SJCRH30 (cell line): ENCODE results near the gene KIAA0232. TPM values are rescaled to one million over a fixed set of nuclear protein-coding genes. Genes with fewer than 3 reads are reported as not detected.
"Not testable (repeated sequence)": the region's sequence is repeated elsewhere in the genome, so short reads cannot be mapped to it uniquely, and the experiment has no call there.

Experiments used
- DNase-seq, 2 experiments: peaks; one replicate each; pipeline ENCODE4 v3.0.0-alpha.2; 2015 to 2020
- H3K27ac ChIP-seq: fragments of 250-450 bp; sonication (Bioruptor Pico); 2 replicates; pipeline ENCODE4 v1.5.1; 2020; ENCODE audit warnings: mild to moderate bottlenecking, moderate library complexity
- H3K27me3 ChIP-seq: fragments of 250-450 bp; sonication (Bioruptor Pico); 2 replicates; pipeline ENCODE4 v1.5.1; 2020; ENCODE audit warnings: mild to moderate bottlenecking, moderate library complexity
- H3K36me3 ChIP-seq: fragments of 250-450 bp; sonication (Bioruptor Pico); 2 replicates; pipeline ENCODE4 v1.5.1; 2020; ENCODE audit warnings: mild to moderate bottlenecking, moderate library complexity
- H3K4me1 ChIP-seq: fragments of 250-450 bp; sonication (Bioruptor Pico); 2 replicates; pipeline ENCODE4 v1.5.1; 2020; ENCODE audit warnings: mild to moderate bottlenecking, moderate library complexity
- H3K4me3 ChIP-seq: fragments of 250-450 bp; sonication (Bioruptor Pico); 2 replicates; pipeline ENCODE4 v1.5.1; 2020; ENCODE audit warnings: mild to moderate bottlenecking, moderate library complexity
- H3K9me3 ChIP-seq: fragments of 250-450 bp; sonication (Bioruptor Pico); replicated peaks from 2 replicates; pipeline ENCODE4 v1.5.1; 2020; ENCODE audit warnings: mild to moderate bottlenecking, moderate library complexity
- total RNA-seq: library from RNA; depleted of rRNA; stranded (reverse); fragments of >200 nt; shearing (Covaris generic); gene quantifications from 2 replicates; pipeline ENCODE4 v1.2.3, GENCODE V29; 2014

Gene KIAA0232
- total RNA-seq, 1 experiment from 2014 or later = 28.7 TPM

DNA sequence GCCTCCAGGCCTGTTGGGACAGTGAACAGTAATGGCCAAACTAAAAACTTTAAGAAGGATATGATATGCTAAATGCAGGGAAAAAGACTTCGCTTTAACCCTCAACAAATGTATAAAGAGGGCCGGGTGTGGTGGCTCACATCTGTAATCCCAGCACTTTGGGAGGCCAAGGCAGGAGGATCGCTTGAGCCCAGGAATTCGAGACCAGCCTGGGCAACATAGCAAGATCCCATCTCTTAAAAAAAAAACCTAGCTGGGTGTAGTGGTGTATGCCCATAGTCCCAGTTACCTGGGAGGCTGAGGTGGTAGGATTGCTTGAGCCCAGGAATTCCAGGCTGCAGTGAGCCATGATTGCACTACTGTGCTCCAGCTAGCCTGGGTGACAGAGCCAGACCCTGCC is 14.8 kb downstream of the KIAA0232 start:
- not testable (repeated sequence) for H3K4me3 ChIP-seq, H3K27ac ChIP-seq, H3K27me3 ChIP-seq, DNase-seq, H3K9me3 ChIP-seq, H3K4me1 ChIP-seq
- peaks cover 12% of the 10 kb centered on the region; the same call in 1 of the 2 replicates for H3K36me3 ChIP-seq

DNA sequence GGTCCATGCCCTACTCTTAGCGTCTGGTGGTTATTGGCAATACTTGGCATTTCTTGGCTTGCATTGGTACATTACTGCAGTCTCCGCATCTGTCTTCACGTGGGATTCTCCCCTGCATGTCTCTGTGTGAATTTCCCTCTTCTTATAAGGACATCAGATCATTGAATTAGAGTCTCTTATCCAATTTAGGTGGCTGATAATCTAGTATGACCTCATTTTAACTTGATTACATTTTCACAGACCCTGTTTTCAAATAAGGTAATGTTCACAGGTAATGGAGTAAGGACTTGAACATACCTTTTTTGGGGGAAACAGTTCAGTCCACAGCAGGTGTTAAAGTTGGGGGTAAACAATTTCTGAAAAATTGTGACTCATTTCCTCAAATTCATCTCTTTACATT is 16.6 kb downstream of the KIAA0232 start:
- Histone ChIP-seq H3K4me1 (no peaks in the 10 kb centered on the region), H3K27me3 (no peaks in the 10 kb centered on the region), H3K9me3 (no peaks in the 10 kb centered on the region), H3K4me3 (no peak overlapping the region), H3K36me3 (peaks cover 15% of the 10 kb centered on the region; the same call in 1 of the 2 replicates), H3K27ac (no peak overlapping the region)
- DNase-seq = no peak

DNA sequence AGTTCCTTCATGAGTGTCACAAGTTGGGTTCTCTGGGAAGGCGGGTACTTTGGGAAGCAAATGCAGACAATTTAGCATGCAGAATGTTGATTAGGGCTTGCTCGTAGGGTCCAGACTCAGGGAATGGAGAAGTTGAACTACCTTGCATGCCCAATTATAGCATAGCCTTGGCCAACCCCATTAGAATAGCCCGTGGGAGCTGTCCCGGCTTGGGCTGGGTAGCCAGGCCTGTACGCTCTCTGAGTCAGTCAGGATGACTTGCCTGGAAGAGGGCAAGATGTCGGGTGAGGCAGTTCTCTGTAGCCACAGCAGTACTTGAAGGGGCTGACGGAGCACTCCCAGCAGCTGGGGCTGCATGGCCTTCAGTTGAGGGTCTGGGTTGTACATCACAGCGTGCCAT is 19.5 kb downstream of the KIAA0232 start:
- Histone ChIP-seq H3K4me3 (no peak overlapping the region), H3K9me3 (no peaks in the 10 kb centered on the region), H3K36me3 (peaks cover 14% of the 10 kb centered on the region; the same call in 1 of the 2 replicates), H3K27ac (no peak overlapping the region), H3K4me1 (peaks cover 4% of the 10 kb centered on the region), H3K27me3 (no peaks in the 10 kb centered on the region)
- DNase-seq = no peak

DNA sequence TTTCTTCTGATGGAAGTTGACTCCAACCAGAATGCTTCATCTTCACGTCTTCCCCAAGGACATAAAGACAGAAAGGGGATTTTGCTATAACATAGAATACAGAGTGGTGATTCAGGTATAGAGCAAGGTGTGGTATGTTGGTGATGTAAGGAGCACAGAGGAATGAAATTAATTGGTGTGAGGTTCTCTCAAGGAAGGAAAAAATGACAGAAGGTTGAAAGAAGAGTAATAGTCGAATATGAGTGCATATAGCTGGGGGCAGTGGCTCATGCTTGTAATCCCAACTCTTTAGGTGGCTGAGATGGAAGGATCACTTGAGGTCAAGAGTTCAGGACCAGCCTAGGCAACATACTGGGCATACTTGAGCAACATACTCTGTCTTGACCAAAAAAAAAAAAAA is 20.1 kb downstream of the KIAA0232 start:
- Histone ChIP-seq H3K9me3 (no peaks in the 10 kb centered on the region), H3K4me1 (peaks cover 10% of the 10 kb centered on the region), H3K4me3 (no peak overlapping the region), H3K27me3 (no peaks in the 10 kb centered on the region), H3K27ac (no peak overlapping the region), H3K36me3 (peaks cover 11% of the 10 kb centered on the region; the same call in 1 of the 2 replicates)
- DNase-seq = no peak

DNA sequence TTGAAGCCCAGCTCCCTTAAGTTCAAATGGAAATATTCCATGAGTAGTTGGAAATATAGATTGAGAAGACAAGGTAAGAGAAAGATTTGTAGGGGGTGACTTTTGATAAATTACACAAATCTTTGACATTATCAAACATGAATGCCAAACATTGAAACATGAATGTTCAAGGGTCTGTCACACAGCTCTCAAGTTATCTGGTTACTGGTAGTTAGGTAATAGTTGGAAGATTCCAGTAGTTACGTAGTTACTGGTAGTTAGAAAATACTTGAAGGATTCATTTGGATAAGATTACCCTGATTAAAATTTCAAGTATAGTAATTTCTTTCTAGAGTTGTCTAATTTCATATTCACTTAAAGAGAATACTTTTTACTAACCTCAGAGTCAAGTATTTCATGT is 20.7 kb downstream of the KIAA0232 start:
- Histone ChIP-seq H3K27ac (no peak overlapping the region), H3K36me3 (peaks cover 11% of the 10 kb centered on the region; the same call in 1 of the 2 replicates), H3K27me3 (no peaks in the 10 kb centered on the region), H3K9me3 (no peaks in the 10 kb centered on the region), H3K4me3 (no peak overlapping the region), H3K4me1 (peaks cover 14% of the 10 kb centered on the region)
- DNase-seq = no peak

DNA sequence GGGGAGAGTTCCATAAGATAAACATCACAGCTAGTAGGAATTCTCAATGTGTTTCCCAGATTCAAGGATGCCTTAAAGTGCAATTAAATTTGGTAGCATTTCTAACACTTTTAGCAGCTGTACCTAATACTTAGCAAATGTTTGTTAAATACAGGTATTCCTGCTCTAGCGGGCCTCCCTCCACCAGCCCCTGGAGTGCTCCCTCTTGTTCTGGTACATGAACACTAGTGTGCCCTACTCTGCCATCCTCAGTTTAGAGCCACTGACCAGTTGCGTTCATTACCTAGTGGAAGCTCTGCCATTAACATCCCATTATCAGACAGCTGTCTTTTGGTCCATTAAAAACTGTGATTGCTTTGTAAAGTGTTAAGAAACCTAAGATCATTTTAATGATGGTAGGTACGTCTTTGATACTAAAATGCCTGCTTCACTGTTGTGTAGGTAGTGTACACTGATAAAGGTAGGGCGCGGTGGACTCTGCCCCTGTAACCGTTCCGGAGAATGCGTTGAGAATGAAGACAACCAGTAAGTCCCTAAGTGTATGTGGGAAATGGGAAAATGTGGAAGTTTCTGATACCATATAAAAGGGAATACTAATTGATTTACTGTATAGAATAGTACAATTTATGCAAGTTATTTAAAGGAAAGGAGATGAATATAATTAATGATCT is 21.7 kb downstream of the KIAA0232 start:
- no peaks in the 10 kb centered on the region for H3K9me3 ChIP-seq
- no peak overlapping the region for H3K4me3 ChIP-seq
- DNase-seq = no peak
- peaks cover 14% of the 10 kb centered on the region for H3K4me1 ChIP-seq
- no peaks in the 10 kb centered on the region for H3K27me3 ChIP-seq
- peaks cover 10% of the 10 kb centered on the region; the same call in 1 of the 2 replicates for H3K36me3 ChIP-seq
- no peak overlapping the region for H3K27ac ChIP-seq

DNA sequence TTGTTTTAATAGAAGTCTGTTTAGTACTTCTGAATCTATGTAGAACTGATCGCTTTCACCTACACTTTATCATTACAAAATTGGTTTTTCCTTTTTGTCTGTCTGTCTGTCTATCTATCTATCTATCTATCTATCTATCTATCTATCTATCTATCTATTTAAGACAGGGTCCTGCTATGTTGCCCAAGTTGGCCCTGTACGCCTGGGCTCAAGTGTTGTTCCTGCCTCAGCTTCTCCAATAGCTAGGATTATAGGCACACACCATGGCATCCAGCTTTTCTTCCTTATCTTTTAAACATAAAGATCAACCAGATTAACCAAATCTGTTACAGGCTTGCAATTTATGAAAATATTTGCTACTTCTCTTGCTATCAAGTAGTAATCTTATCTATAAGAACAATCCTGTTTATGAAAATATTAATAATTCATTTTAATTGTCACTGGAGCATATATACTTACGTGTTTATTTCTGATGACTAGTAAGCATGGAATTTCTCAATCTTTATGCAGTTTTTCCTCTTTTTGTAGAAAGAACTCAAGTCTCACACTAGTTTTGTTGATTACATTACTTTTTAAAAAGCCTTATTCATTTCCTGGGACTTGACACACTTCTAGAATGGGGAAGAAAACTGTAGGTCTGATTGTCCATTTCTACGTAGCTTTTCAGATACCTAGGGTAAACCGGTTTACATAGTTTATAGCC is 24.5 kb downstream of the KIAA0232 start:
- peaks cover 3% of the 10 kb centered on the region; the same call in 1 of the 2 replicates for H3K36me3 ChIP-seq
- peak overlapping the region; percentile 17 for H3K27ac ChIP-seq
- no peak for DNase-seq
- H3K4me1 ChIP-seq = peaks cover 14% of the 10 kb centered on the region
- H3K4me3 ChIP-seq = no peak overlapping the region
- no peaks in the 10 kb centered on the region for H3K9me3 ChIP-seq
- no peaks in the 10 kb centered on the region for H3K27me3 ChIP-seq

DNA sequence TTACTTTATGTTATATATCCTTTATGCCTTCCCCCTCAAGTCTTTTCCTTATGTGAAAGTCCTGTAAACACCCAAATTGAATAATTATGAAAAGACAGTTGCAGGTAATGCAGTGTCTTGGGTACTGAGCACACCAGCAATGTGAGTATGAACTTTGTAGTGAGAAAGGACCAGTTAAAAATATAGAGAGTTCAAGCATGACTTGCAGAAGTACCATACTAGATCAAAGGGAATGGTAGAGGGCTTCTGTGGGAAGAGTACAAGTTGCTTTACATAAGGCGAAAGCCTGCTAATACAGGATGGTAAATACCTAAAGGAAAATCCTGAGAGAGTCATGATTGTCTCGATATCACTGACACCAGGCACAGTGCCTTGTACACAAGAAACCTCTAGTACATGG is 25.7 kb downstream of the KIAA0232 start:
- no peak overlapping the region for H3K27ac ChIP-seq
- no peaks in the 10 kb centered on the region for H3K27me3 ChIP-seq
- peaks cover 2% of the 10 kb centered on the region; the same call in 1 of the 2 replicates for H3K36me3 ChIP-seq
- H3K4me3 ChIP-seq = no peak overlapping the region
- no peaks in the 10 kb centered on the region for H3K9me3 ChIP-seq
- no peak for DNase-seq
- H3K4me1 ChIP-seq = peaks cover 14% of the 10 kb centered on the region

DNA sequence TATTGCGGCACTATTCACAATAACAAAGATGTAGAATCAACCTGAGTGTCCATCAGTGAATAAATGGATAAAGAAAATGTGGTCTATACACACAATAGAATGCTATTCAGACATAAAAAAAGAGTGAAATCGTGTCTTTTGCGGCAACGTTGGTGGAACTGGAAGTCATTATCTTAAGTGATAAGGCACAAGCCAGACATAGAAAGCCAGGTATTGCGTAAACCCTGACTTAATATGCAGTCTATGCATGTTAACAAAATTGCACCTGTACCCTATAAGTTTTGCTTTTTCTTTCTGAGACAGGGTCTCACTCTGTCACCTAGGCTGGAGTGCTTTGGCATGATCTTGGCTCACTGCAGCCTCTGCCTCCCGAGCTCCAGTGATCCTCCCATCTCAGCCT is 28.6 kb downstream of the KIAA0232 start:
- DNase-seq = no peak
- H3K36me3 ChIP-seq = no peaks in the 10 kb centered on the region; the same call in 1 of the 2 replicates
- no peak overlapping the region for H3K4me3 ChIP-seq
- no peaks in the 10 kb centered on the region for H3K27me3 ChIP-seq
- peaks cover 14% of the 10 kb centered on the region for H3K4me1 ChIP-seq
- H3K9me3 ChIP-seq = no peaks in the 10 kb centered on the region
- no peak overlapping the region for H3K27ac ChIP-seq

DNA sequence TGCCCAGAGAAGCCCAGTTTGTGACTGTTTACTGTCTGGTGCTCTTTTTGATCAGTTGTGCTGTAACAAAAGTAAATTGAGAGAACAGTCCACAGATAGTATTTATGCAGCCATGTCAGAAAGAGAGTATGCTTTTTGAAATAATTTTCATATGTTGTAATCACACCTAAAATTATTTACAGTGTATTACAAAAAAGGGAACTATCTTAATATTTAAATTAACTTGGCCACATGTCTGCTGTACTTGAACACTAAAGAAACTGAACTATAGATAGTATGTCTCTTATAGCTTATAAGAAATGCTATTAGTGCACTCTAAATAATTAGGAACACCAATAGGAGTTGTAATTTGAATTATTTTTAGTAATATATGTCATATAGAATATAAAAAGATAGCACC is 30.2 kb downstream of the KIAA0232 start:
- no peak for DNase-seq
- no peak overlapping the region for H3K27ac ChIP-seq
- peaks cover 3% of the 10 kb centered on the region for H3K4me1 ChIP-seq
- no peaks in the 10 kb centered on the region for H3K9me3 ChIP-seq
- H3K27me3 ChIP-seq = no peaks in the 10 kb centered on the region
- H3K4me3 ChIP-seq = no peak overlapping the region
- H3K36me3 ChIP-seq = no peaks in the 10 kb centered on the region; the same call in none of the 2 replicates

DNA sequence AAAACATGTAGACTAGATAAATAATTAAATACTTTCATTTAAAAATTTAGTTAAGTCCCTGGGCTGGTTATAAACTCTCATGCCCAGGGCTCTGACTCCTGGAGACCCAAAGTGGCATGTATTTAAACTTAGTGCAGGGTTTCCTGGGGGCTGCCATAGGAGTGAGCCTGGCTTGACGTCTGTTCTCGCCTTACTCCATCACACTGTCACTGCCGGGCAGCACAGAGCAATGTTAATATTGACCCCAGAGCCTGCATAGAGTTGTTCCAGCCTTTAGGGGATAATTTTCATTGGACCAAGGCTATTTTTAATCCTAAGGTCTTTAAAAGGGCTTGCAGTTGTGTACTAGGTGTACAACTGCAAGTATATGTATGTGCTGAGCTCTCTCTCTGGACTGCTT is 31.2 kb downstream of the KIAA0232 start:
- Histone ChIP-seq H3K4me3 (no peak overlapping the region), H3K27ac (no peak overlapping the region), H3K27me3 (no peaks in the 10 kb centered on the region), H3K36me3 (peaks cover 2% of the 10 kb centered on the region), H3K9me3 (peaks cover under 1% of the 10 kb centered on the region; the same call in 1 of the 2 replicates), H3K4me1 (no peaks in the 10 kb centered on the region)
- no peak for DNase-seq

DNA sequence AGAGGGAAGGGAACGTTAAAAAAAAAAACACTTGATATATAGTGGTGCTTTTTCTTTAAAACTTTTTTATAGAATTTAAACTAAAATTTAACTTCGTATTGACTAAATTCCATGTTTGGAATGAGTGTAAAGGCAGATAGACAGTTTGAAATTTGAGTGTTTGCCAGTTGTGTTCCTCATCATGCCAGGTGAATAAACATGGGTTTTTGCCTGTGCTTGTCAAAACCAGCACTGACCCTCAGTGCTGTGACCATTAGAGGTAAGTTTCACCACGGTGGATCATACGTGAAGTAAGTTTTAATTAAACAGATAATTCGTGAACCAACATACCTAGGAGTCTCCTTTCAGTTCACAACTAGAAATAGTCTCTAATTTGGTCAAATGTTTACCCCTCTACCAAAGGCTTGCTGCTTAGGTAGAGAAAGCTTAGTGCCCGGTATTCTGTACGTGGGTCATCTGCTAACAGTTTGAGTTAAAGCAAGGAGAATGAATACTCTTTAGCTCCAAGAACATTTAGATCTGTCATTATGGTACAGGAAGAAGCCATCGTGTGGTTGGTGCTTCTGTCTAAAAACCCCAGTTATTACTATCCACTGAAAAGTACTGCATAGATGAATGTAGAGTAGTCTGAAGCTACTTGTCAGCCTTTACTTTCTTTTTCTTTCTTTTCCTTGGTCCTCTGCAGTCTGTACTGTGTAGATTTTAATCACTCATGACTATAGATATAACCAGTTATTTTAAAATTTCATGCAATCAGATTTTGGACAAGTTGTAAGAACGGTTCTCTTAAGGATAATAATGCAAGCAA is 32.7 kb downstream of the KIAA0232 start:
- no peak overlapping the region for H3K4me3 ChIP-seq
- no peak overlapping the region for H3K27ac ChIP-seq
- peaks cover 2% of the 10 kb centered on the region for H3K36me3 ChIP-seq
- H3K27me3 ChIP-seq = no peaks in the 10 kb centered on the region
- peaks cover 10% of the 10 kb centered on the region for H3K9me3 ChIP-seq
- no peak for DNase-seq
- no peaks in the 10 kb centered on the region for H3K4me1 ChIP-seq

DNA sequence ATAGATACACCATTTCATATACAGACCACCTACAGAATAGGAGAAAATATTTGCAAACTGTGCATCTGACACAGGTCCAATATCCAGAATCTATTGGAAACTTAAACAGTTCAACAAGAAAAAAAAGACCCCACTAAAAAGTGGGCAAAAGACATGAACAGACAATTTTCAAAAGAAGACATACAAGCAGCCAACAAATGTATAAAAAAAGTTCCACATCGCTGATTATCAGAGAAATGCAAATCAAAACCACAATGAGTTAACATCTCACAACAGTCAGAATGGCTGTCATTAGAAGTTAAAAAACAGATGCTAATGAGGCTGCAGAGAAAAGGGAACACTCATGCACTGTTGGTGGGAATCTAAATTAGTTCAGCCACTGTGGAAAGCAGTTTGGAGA is 36.8 kb downstream of the KIAA0232 start:
- Histone ChIP-seq H3K27me3 (no peaks in the 10 kb centered on the region), H3K9me3 (peaks cover 21% of the 10 kb centered on the region), H3K36me3 (peaks cover 17% of the 10 kb centered on the region), H3K4me1 (peaks cover 3% of the 10 kb centered on the region; the same call in 1 of the 2 replicates), H3K27ac (no peak overlapping the region), H3K4me3 (no peak overlapping the region)
- no peak for DNase-seq

DNA sequence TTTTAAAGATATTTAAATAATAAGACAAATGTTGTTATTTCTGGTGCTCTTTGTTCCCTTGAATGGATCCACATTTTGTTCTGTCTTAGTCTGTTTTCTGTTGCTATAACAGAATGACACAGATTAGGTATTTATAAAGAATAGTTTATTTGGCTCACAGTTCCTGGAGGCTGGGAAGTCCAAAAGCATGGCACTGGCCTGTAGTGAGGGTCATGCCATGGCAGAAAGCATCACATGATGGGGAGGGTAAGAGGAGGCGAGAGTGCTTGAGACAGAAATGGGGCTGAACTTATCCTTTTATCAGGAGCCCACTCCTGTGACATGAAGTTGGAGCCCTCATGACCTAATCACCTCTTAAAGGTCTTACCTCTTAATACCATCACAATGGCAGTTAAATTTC is 38.2 kb downstream of the KIAA0232 start:
- Histone ChIP-seq H3K4me1 (peaks cover 3% of the 10 kb centered on the region; the same call in 1 of the 2 replicates), H3K27me3 (no peaks in the 10 kb centered on the region), H3K9me3 (peaks cover 21% of the 10 kb centered on the region), H3K27ac (no peak overlapping the region), H3K4me3 (no peak overlapping the region), H3K36me3 (peaks cover 24% of the 10 kb centered on the region)
- no peak for DNase-seq

DNA sequence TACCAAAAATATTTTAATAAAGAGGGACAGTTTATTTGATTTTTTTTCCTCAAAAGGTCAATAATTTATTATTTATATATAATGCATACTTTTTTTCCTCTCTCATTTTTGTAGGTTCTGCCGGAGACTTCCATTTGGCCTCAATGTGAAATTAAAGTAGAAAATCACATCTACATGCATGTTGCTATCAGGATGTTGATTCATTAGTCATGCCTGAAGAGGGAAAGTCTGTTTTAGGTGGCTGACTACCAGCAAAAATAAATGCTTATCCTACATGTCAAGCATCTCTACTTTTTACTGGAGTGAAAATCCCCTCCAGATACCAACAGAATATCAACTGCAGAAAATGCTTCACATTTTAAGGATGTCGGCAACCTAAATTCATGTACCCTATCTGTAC is 41.5 kb downstream of the KIAA0232 start:
- Histone ChIP-seq H3K27ac (no peak overlapping the region), H3K27me3 (no peaks in the 10 kb centered on the region), H3K9me3 (peaks cover 18% of the 10 kb centered on the region), H3K4me1 (peaks cover 3% of the 10 kb centered on the region; the same call in 1 of the 2 replicates), H3K4me3 (no peak overlapping the region), H3K36me3 (peaks cover 31% of the 10 kb centered on the region)
- no peak for DNase-seq
